CD8-positive, alpha-beta memory T cell (primary cell): ENCODE measurements around the gene SPATA46. TPM values are rescaled to one million over a fixed set of nuclear protein-coding genes. Genes with fewer than 3 reads are reported as not detected.

Source experiments
- CTCF ChIA-PET: fragments of 350-600 bp; sonication (Branson Sonifier 250); formaldehyde crosslinking; loops from one replicate; lab custom pipeline; 2021; ENCODE audit warnings: antibody characterized with exemption; lab: Charles Lee
- POLR2A ChIA-PET: fragments of 350-600 bp; sonication (Branson Sonifier 250); formaldehyde crosslinking; loops from one replicate; lab custom pipeline; 2021; ENCODE audit warnings: antibody characterized with exemption; lab: Charles Lee
- DNase-seq, 5 donors: peaks; one replicate each; pipeline versions ENCODE4 v3.0.0 to v3.0.0-alpha.2; 2020 to 2022; ENCODE audit warnings: mixed read lengths in 1 of 5
- H3K27ac ChIP-seq: one replicate; pipeline ENCODE4 v1.7.0; 2013; ENCODE audit warnings: low read depth, mild to moderate bottlenecking, low read length, moderate library complexity
- H3K27me3 ChIP-seq: 2 replicates; pipeline ENCODE4 v1.7.0; 2013; ENCODE audit warnings: low read length, mild to moderate bottlenecking; ENCODE audit not compliant: insufficient read depth, poor library complexity, severe bottlenecking
- H3K36me3 ChIP-seq: 2 replicates; pipeline ENCODE4 v1.7.0; 2013; ENCODE audit warnings: mild to moderate bottlenecking, low read length, moderate library complexity; ENCODE audit not compliant: insufficient read depth
- H3K4me1 ChIP-seq: 2 replicates; pipeline ENCODE4 v1.7.0; 2013; ENCODE audit warnings: mild to moderate bottlenecking, low read length, moderate library complexity; ENCODE audit not compliant: insufficient read depth
- H3K4me3 ChIP-seq: 2 replicates; pipeline ENCODE4 v1.7.0; 2013; ENCODE audit warnings: mild to moderate bottlenecking, low read length
- H3K9me3 ChIP-seq: 2 replicates; pipeline ENCODE4 v1.7.0; 2013; ENCODE audit warnings: mild to moderate bottlenecking, low read length
- H3K27ac Mint-ChIP-seq, 8 donors: one replicate each; pipeline ENCODE4 v1.8.0; 2020 to 2021; ENCODE audit warnings: mixed read lengths in 8 of 8, mild to moderate bottlenecking in 6 of 8, inconsistent platforms in 3 of 8, moderate library complexity in 3 of 8
- H3K27me3 Mint-ChIP-seq, 2 donors: one replicate each; pipeline ENCODE4 v1.8.0; 2020 to 2021; ENCODE audit warnings: mixed read lengths in 2 of 2, mild to moderate bottlenecking in 1 of 2, moderate library complexity in 1 of 2
- H3K36me3 Mint-ChIP-seq, 3 donors: one replicate each; pipeline ENCODE4 v1.8.0; 2020 to 2021; ENCODE audit warnings: mixed read lengths in 3 of 3, inconsistent platforms in 1 of 3, mild to moderate bottlenecking in 1 of 3
- H3K4me1 Mint-ChIP-seq, 3 donors: one replicate each; pipeline ENCODE4 v1.8.0; 2020 to 2021; ENCODE audit warnings: mixed read lengths in 3 of 3, inconsistent platforms in 1 of 3, mild to moderate bottlenecking in 1 of 3
- H3K4me3 Mint-ChIP-seq, 7 donors: one replicate each; pipeline ENCODE4 v1.8.0; 2020 to 2021; ENCODE audit warnings: mixed read lengths in 7 of 7, mild to moderate bottlenecking in 6 of 7, moderate library complexity in 4 of 7, inconsistent platforms in 2 of 7
- H3K9me3 Mint-ChIP-seq, 5 donors: one replicate each; pipeline ENCODE4 v1.8.0; 2020 to 2022; ENCODE audit warnings: mixed read lengths in 5 of 5, mild to moderate bottlenecking in 3 of 5, moderate library complexity in 2 of 5, inconsistent platforms in 1 of 5
- polyA plus RNA-seq: library from polyadenylated mRNA; unstranded; fragments of 300-500 nt; fragmentation: Illumina TruSeq; gene quantifications from one replicate; pipeline ENCODE4 v1.2.3, GENCODE V29; 2021
- total RNA-seq, 2 experiments: library from RNA; stranded (reverse); gene quantifications; one replicate each; pipeline ENCODE4 v1.2.3, GENCODE V29; 2021

The SPATA46 gene
- total and polyA plus RNA-seq, 3 experiments from 2014 or later: not detected

DNA sequence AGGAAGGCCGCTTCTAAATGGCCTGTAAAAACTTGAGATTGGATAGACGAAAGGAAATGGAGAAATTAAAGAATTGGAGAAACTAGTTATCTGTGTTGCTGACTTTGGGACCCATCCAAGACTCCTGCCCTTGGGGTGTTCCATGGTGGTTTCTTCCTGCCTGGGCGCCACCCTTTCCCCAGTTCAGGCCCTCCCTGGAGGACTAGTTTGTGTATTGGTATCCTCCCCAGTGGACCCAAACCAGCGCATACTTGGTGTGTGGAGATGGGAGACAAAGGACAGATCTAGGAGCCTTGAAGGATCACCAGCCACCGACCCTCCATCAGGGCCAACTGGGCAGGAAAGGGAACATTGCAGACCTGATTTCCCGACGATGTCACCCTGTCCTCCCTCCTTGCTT, 7.1 kb downstream of the SPATA46 start:
- CTCF ChIA-PET: no interaction called here
- no peak for DNase-seq

DNA sequence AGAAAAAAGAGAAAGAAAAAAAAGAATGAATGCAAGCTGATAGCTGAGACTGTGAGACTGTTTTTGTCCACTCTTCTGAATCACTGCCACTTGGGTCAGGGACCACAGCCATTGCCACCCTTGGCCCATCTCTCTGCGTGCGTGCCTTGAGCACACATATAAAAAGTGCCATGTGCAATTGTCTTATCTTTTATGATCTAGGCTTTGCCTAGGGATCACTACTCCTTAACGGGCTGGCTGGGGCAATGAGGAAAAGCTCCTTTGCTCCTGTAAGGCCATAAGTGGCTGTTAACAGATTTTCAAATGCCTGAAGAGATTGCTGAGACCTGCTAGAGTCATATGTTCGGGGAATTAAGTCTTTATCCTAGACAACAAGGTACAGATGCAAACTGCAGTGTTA, 8.2 kb downstream of the SPATA46 start:
- H3K27me3 ChIP-seq: no peaks in the 10 kb centered on the region
- H3K4me1 ChIP-seq: no peaks in the 10 kb centered on the region
- Mint-ChIP-seq H3K27ac (no peak overlapping the region), H3K4me3 (no peak overlapping the region), H3K9me3 (no peaks in the 10 kb centered on the region), H3K4me1 (no peaks in the 10 kb centered on the region), H3K36me3 (no peaks in the 10 kb centered on the region), H3K27me3 (peaks cover 5 to 21% of the 10 kb centered on the region in 2 donors)
- H3K27ac ChIP-seq: no peak overlapping the region
- H3K9me3 ChIP-seq: no peaks in the 10 kb centered on the region
- H3K4me3 ChIP-seq: no peak overlapping the region
- CTCF ChIA-PET: interaction anchor here (0.8 kb wide), 1 partner anchor 21 kb away, joined by 3 read pairs; no protein-coding TSS in a partner anchor
- POLR2A ChIA-PET: no interaction called here
- no peak for DNase-seq
- no peaks in the 10 kb centered on the region for H3K36me3 ChIP-seq

More for the DNA sequence above, 7.1 kb downstream of the SPATA46 start:
- POLR2A ChIA-PET: no interaction called here
- no peaks in the 10 kb centered on the region for H3K4me1 ChIP-seq
- no peaks in the 10 kb centered on the region for H3K27me3 ChIP-seq
- no peaks in the 10 kb centered on the region for H3K36me3 ChIP-seq
- no peak overlapping the region for H3K4me3 ChIP-seq
- Mint-ChIP-seq H3K4me3 (no peak overlapping the region), H3K36me3 (no peaks in the 10 kb centered on the region), H3K4me1 (no peaks in the 10 kb centered on the region), H3K27me3 (peaks cover 5 to 10% of the 10 kb centered on the region in 2 donors), H3K9me3 (no peaks in the 10 kb centered on the region), H3K27ac (no peak overlapping the region)
- H3K9me3 ChIP-seq: no peaks in the 10 kb centered on the region
- no peak overlapping the region for H3K27ac ChIP-seq

DNA sequence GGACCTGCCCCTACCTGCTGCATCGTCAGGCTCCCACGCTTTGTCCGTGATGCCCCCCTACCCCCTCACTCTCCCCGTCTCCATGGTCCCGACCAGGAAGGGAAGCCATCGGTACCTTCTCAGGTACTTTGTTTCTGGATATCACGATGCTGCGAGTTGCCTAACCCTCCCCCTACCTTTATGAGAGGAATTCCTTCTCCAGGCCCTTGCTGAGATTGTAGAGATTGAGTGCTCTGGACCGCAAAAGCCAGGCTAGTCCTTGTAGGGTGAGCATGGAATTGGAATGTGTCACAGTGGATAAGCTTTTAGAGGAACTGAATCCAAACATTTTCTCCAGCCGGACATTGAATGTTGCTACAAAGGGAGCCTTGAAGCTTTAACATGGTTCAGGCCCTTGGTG, 8.9 kb downstream of the SPATA46 start:
- H3K36me3 ChIP-seq: no peaks in the 10 kb centered on the region
- no peak overlapping the region for H3K27ac Mint-ChIP-seq
- no peaks in the 10 kb centered on the region for H3K9me3 ChIP-seq
- H3K27me3 ChIP-seq: no peaks in the 10 kb centered on the region
- no peak overlapping the region for H3K4me3 ChIP-seq
- no peaks in the 10 kb centered on the region for H3K36me3 Mint-ChIP-seq
- H3K27me3 Mint-ChIP-seq: peaks cover 5 to 26% of the 10 kb centered on the region in 2 donors
- H3K4me1 ChIP-seq: no peaks in the 10 kb centered on the region
- H3K27ac ChIP-seq: no peak overlapping the region
- H3K4me1 Mint-ChIP-seq: no peaks in the 10 kb centered on the region
- H3K9me3 Mint-ChIP-seq: no peaks in the 10 kb centered on the region
- no peak for DNase-seq
- CTCF ChIA-PET: no interaction called here
- POLR2A ChIA-PET: interaction anchor here (0.6 kb wide), 1 partner anchor 922 kb away, joined by 4 read pairs; no protein-coding TSS in a partner anchor
- H3K4me3 Mint-ChIP-seq: no peak overlapping the region

DNA sequence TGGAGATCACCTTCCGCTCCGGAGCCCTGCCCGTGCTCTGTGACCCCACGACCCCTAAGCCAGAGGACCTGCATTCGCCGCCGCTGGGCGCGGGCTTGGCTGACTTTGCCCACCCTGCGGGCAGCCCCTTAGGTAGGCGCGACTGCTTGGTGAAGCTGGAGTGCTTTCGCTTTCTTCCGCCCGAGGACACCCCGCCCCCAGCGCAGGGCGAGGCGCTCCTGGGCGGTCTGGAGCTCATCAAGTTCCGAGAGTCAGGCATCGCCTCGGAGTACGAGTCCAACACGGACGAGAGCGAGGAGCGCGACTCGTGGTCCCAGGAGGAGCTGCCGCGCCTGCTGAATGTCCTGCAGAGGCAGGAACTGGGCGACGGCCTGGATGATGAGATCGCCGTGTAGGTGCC, 9.6 kb downstream of the SPATA46 start:
- no peaks in the 10 kb centered on the region for H3K9me3 Mint-ChIP-seq
- H3K27me3 Mint-ChIP-seq: peaks cover 7 to 27% of the 10 kb centered on the region in 2 donors
- ChIA-PET CTCF (no interaction called here), POLR2A (interaction anchor here (0.6 kb wide), 1 partner anchor 923 kb away, joined by 4 read pairs; no protein-coding TSS in a partner anchor)
- no peaks in the 10 kb centered on the region for H3K27me3 ChIP-seq
- DNase-seq: no peak
- no peaks in the 10 kb centered on the region for H3K4me1 Mint-ChIP-seq
- no peaks in the 10 kb centered on the region for H3K4me1 ChIP-seq
- no peaks in the 10 kb centered on the region for H3K36me3 ChIP-seq
- H3K4me3 Mint-ChIP-seq: peak overlapping the region in 3 of 7 donors; percentile 31 to 45 (median 37)
- no peaks in the 10 kb centered on the region for H3K9me3 ChIP-seq
- H3K4me3 ChIP-seq: no peak overlapping the region
- no peak overlapping the region for H3K27ac ChIP-seq
- H3K27ac Mint-ChIP-seq: no peak overlapping the region
- H3K36me3 Mint-ChIP-seq: no peaks in the 10 kb centered on the region

DNA sequence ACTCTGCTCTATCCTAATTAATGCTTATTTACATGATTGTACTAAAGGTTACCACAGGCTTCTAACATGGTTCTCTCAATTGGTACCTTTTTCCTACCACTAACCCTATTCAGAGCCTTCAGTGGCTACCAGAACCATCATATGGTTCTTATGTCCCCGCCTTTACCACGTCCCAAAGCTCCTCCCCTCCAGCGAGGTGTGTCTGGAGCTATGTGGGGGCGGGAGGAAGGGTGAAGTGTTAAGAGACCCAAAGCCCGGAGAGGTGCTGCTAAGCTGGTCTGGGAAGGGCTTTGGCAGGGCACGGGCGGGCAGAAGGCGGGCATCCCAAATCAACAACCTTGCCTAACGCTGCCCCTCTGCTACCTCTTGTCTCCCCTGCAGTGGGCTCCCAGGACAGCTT, 10.0 kb downstream of the SPATA46 start:
- CTCF ChIA-PET: no interaction called here
- H3K4me1 ChIP-seq: no peaks in the 10 kb centered on the region
- POLR2A ChIA-PET: no interaction called here
- Mint-ChIP-seq H3K36me3 (no peaks in the 10 kb centered on the region), H3K9me3 (no peaks in the 10 kb centered on the region), H3K27ac (no peak overlapping the region), H3K27me3 (peaks cover 7 to 27% of the 10 kb centered on the region in 2 donors), H3K4me1 (no peaks in the 10 kb centered on the region), H3K4me3 (peak overlapping the region in 3 of 7 donors; percentile 31 to 45 (median 37))
- no peaks in the 10 kb centered on the region for H3K9me3 ChIP-seq
- no peaks in the 10 kb centered on the region for H3K27me3 ChIP-seq
- H3K4me3 ChIP-seq: no peak overlapping the region
- no peak overlapping the region for H3K27ac ChIP-seq
- no peaks in the 10 kb centered on the region for H3K36me3 ChIP-seq
- no peak for DNase-seq

DNA sequence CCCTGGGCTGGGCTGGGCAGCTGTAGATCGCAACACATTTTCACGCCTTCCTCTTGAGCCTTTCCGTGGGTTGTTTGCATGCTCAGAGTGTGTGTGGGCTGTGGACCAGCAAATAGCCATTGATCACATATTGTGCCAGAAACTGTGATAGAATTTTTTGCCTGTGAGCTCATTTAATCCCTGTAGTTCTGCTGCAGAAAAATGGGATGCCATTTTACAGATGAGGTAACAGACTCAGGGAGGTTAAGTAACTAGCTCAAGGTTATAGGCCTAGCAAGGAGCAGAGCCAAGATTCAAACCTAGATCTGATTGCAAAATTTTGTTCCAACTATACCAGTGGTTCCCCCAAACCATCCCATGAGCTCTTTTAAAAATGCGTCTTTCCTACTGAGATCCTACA, 10.5 kb downstream of the SPATA46 start:
- no peaks in the 10 kb centered on the region for H3K27me3 ChIP-seq
- ChIA-PET POLR2A (no interaction called here), CTCF (no interaction called here)
- Mint-ChIP-seq H3K27me3 (peaks cover 7 to 27% of the 10 kb centered on the region in 2 donors), H3K4me1 (no peaks in the 10 kb centered on the region), H3K27ac (no peak overlapping the region), H3K36me3 (no peaks in the 10 kb centered on the region), H3K9me3 (no peaks in the 10 kb centered on the region), H3K4me3 (no peak overlapping the region)
- H3K4me3 ChIP-seq: no peak overlapping the region
- no peak for DNase-seq
- no peaks in the 10 kb centered on the region for H3K36me3 ChIP-seq
- no peaks in the 10 kb centered on the region for H3K9me3 ChIP-seq
- H3K4me1 ChIP-seq: no peaks in the 10 kb centered on the region
- no peak overlapping the region for H3K27ac ChIP-seq

DNA sequence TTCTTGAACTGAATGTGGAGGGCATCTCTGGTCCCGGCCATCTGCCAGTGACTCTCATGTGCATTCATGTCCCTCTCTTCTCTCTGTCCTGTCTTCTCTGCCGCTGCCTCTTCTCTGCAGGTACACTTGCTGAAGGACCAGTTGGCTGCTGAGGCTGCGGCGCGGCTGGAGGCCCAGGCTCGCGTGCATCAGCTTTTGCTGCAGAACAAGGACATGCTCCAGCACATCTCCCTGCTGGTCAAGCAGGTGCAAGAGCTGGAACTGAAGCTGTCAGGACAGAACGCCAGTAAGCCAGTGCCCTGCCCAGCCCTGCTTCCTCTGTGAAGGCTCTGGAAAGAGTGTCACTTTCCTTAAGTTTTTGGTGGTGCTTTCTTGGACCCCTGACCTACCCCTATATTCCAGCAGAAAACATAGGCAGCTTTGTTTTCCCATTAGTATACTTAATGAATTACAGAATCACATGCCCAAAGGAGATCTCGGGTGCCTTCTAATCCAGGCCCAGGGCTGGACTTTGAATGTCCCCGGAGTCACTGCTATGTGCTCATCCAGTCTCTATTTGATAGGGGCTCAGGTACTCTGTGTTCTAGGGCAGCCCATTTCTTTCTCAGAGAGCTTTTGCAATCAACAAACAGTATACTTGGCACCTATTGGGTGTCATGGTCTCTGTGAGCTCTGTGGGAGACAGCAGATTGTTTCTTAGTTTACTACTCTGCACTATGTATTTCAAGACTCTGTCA, 11.2 kb downstream of the SPATA46 start:
- Mint-ChIP-seq H3K4me3 (no peak overlapping the region), H3K36me3 (no peaks in the 10 kb centered on the region), H3K4me1 (no peaks in the 10 kb centered on the region), H3K9me3 (no peaks in the 10 kb centered on the region), H3K27me3 (peaks cover 7 to 27% of the 10 kb centered on the region in 2 donors), H3K27ac (no peak overlapping the region)
- Histone ChIP-seq H3K36me3 (no peaks in the 10 kb centered on the region), H3K9me3 (no peaks in the 10 kb centered on the region), H3K27ac (no peak overlapping the region), H3K4me3 (no peak overlapping the region), H3K27me3 (no peaks in the 10 kb centered on the region), H3K4me1 (no peaks in the 10 kb centered on the region)
- POLR2A ChIA-PET: no interaction called here
- no peak for DNase-seq
- CTCF ChIA-PET: no interaction called here

DNA sequence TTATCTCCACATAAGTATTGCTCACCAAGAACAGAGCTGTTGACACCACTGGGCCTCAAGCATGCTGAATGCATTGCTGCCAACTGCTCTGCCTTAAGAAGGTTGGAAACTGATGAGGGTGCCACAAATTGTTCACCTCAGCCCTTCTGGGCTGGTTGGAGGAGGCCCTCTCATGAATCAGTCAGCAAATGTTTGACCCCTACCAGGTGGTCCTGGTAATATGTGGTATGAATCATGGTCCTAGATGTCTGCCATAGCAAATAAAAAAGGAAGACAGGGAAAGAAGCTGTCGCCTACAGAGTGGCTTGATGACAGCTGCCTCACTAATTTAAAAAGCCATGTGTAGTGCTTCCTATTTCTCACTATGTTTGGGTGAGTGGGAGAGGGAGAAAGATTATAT, 12.2 kb downstream of the SPATA46 start:
- no peak overlapping the region for H3K4me3 ChIP-seq
- POLR2A ChIA-PET: no interaction called here
- no peaks in the 10 kb centered on the region for H3K9me3 ChIP-seq
- no peaks in the 10 kb centered on the region for H3K36me3 Mint-ChIP-seq
- no peaks in the 10 kb centered on the region for H3K4me1 Mint-ChIP-seq
- CTCF ChIA-PET: no interaction called here
- no peak overlapping the region for H3K27ac ChIP-seq
- H3K9me3 Mint-ChIP-seq: no peaks in the 10 kb centered on the region
- no peak overlapping the region for H3K27ac Mint-ChIP-seq
- peaks cover 7 to 27% of the 10 kb centered on the region in 2 donors for H3K27me3 Mint-ChIP-seq
- H3K36me3 ChIP-seq: no peaks in the 10 kb centered on the region
- H3K27me3 ChIP-seq: no peaks in the 10 kb centered on the region
- no peak overlapping the region for H3K4me3 Mint-ChIP-seq
- H3K4me1 ChIP-seq: no peaks in the 10 kb centered on the region
- DNase-seq: no peak
